Activated naive CD8-positive, alpha-beta T cell treated with anti-CD3 and anti-CD28 coated beads, Interleukin-2, amount 10 ng/mL, durations not matched to agents 7 days and 5 days (primary cell): ENCODE measurements around the gene ZKSCAN1. TPM values are rescaled to one million over a fixed set of nuclear protein-coding genes. Genes with fewer than 3 reads are reported as not detected.
"Not testable (repeated sequence)": the region's sequence is repeated elsewhere in the genome, so short reads cannot be mapped to it uniquely, and the experiment has no call there.

ENCODE experiments used
- ATAC-seq: fragments of 150-1000 bp; cut with Tn5 transposase; one replicate; pipeline ENCODE4 v1.10.0; 2021; ENCODE audit warnings: low read depth, moderate library complexity
- POLR2A ChIA-PET: fragments of 350-600 bp; sonication (Branson Sonifier 250); formaldehyde crosslinking; loops from one replicate; lab custom pipeline; 2021; ENCODE audit warnings: antibody characterized with exemption; lab: Charles Lee
- DNase-seq: peaks from one replicate; pipeline ENCODE4 v3.0.0; 2021
- H3K27ac Mint-ChIP-seq: one replicate; pipeline ENCODE4 v1.8.0; 2022; ENCODE audit warnings: mild to moderate bottlenecking, mixed read lengths
- H3K27me3 Mint-ChIP-seq: one replicate; pipeline ENCODE4 v1.8.0; 2022; ENCODE audit warnings: mild to moderate bottlenecking, moderate library complexity, mixed read lengths
- H3K36me3 Mint-ChIP-seq: one replicate; pipeline ENCODE4 v1.8.0; 2021; ENCODE audit warnings: mild to moderate bottlenecking, mixed read lengths
- H3K4me1 Mint-ChIP-seq: one replicate; pipeline ENCODE4 v1.8.0; 2021; ENCODE audit warnings: mixed read lengths
- H3K4me3 Mint-ChIP-seq: one replicate; pipeline ENCODE4 v1.8.0; 2022; ENCODE audit warnings: mild to moderate bottlenecking, moderate library complexity, mixed read lengths
- H3K9me3 Mint-ChIP-seq: one replicate; pipeline ENCODE4 v1.8.0; 2021; ENCODE audit warnings: mixed read lengths
- total RNA-seq, 2 experiments: library from RNA; stranded (reverse); gene quantifications; one replicate each; pipeline ENCODE4 v1.2.3, GENCODE V29; 2021

ZKSCAN1 gene
- total RNA-seq = 10 to 100 TPM; 85.5 to 88.8 TPM

- H3K27ac Mint-ChIP-seq = peak within 1 kb of the TSS; percentile 93
- peaks cover 4% of the 10 kb centered on the region for H3K36me3 Mint-ChIP-seq
- DNase-seq (peak; percentile 83), ATAC-seq (peak; percentile 95)
- H3K9me3 Mint-ChIP-seq = no peaks in the 10 kb centered on the region
- no peaks in the 10 kb centered on the region for H3K27me3 Mint-ChIP-seq
- POLR2A ChIA-PET = interaction anchor here (0.7 to 2.9 kb wide), 14 partner anchors 12 to 550 kb away, joined by 3 to 22 read pairs (median 4); partner anchors contain the start of genes COPS6, TRIM4, ZNF3 and ZNF394
- peak within 1 kb of the TSS; percentile 95 for H3K4me3 Mint-ChIP-seq
- peaks cover 31% of the 10 kb centered on the region for H3K4me1 Mint-ChIP-seq
These were observed at the start of gene ZKSCAN1 for GRCh38 chr7:100015232-100016214. Gene ZKSCAN1 (plus strand): TSS chr7:100015596. CDS start chr7:100023507, 7,911 bp downstream.

- Mint-ChIP-seq H3K4me3 (no peak overlapping the region), H3K4me1 (no peaks in the 10 kb centered on the region), H3K27ac (no peak overlapping the region), H3K27me3 (peaks cover 13% of the 10 kb centered on the region), H3K9me3 (no peaks in the 10 kb centered on the region), H3K36me3 (no peaks in the 10 kb centered on the region)
- ATAC-seq (no peak), DNase-seq (no peak)
- POLR2A ChIA-PET = interaction anchor here (0.6 kb wide), 1 partner anchor 859 kb away, joined by 4 read pairs; no protein-coding TSS in a partner anchor
These were observed 46.1 kb upstream of the ZKSCAN1 start for GRCh38 chr7:99969298-99969697.

GRCh38 chr7:99969813-99970212 lies 45.6 kb upstream of the ZKSCAN1 start:
- H3K4me1 Mint-ChIP-seq, H3K9me3 Mint-ChIP-seq, H3K4me3 Mint-ChIP-seq, ATAC-seq, H3K36me3 Mint-ChIP-seq, H3K27ac Mint-ChIP-seq, POLR2A ChIA-PET, DNase-seq: not testable (repeated sequence)
- peaks cover 15% of the 10 kb centered on the region for H3K27me3 Mint-ChIP-seq

GRCh38 chr7:99971242-99971641 lies 44.2 kb upstream of the ZKSCAN1 start:
- H3K9me3 Mint-ChIP-seq = no peaks in the 10 kb centered on the region
- DNase-seq (no peak), ATAC-seq (no peak)
- no peaks in the 10 kb centered on the region for H3K36me3 Mint-ChIP-seq
- peaks cover 2% of the 10 kb centered on the region for H3K4me1 Mint-ChIP-seq
- POLR2A ChIA-PET = no interaction called here
- no peak overlapping the region for H3K4me3 Mint-ChIP-seq
- H3K27ac Mint-ChIP-seq = no peak overlapping the region
- peaks cover 21% of the 10 kb centered on the region for H3K27me3 Mint-ChIP-seq

- H3K9me3 Mint-ChIP-seq, H3K36me3 Mint-ChIP-seq, H3K4me3 Mint-ChIP-seq, ATAC-seq, POLR2A ChIA-PET, H3K4me1 Mint-ChIP-seq, H3K27ac Mint-ChIP-seq, DNase-seq: not testable (repeated sequence)
- H3K27me3 Mint-ChIP-seq = peaks cover 19% of the 10 kb centered on the region
These were observed 41.6 kb upstream of the ZKSCAN1 start for GRCh38 chr7:99973817-99974216.

- H3K27me3 Mint-ChIP-seq = peaks cover 19% of the 10 kb centered on the region
- no peak overlapping the region for H3K4me3 Mint-ChIP-seq
- POLR2A ChIA-PET = no interaction called here
- H3K4me1 Mint-ChIP-seq = peaks cover 2% of the 10 kb centered on the region
- H3K27ac Mint-ChIP-seq = no peak overlapping the region
- no peak for DNase-seq
- no peaks in the 10 kb centered on the region for H3K36me3 Mint-ChIP-seq
- H3K9me3 Mint-ChIP-seq = no peaks in the 10 kb centered on the region
- no peak for ATAC-seq
These were observed 40.7 kb upstream of the ZKSCAN1 start for GRCh38 chr7:99974681-99975080.

GRCh38 chr7:99975782-99976521 lies 39.4 kb upstream of the ZKSCAN1 start, which contains the start of gene AZGP1:
Gene AZGP1 (minus strand): TSS chr7:99976031. CDS start chr7:99976020, 11 bp downstream.
- peak; percentile 43 for ATAC-seq
- Mint-ChIP-seq H3K9me3 (no peaks in the 10 kb centered on the region), H3K4me1 (peaks cover 4% of the 10 kb centered on the region), H3K27me3 (peaks cover 13% of the 10 kb centered on the region), H3K4me3 (no peak within 1 kb of the TSS), H3K36me3 (no peaks in the 10 kb centered on the region), H3K27ac (no peak within 1 kb of the TSS)
- POLR2A ChIA-PET = no interaction called here
- no peak for DNase-seq

GRCh38 chr7:99976626-99977025 lies 38.8 kb upstream of the ZKSCAN1 start:
- POLR2A ChIA-PET = no interaction called here
- no peaks in the 10 kb centered on the region for H3K36me3 Mint-ChIP-seq

GRCh38 chr7:99979814-99980225 lies 35.6 kb upstream of the ZKSCAN1 start:
- H3K9me3 Mint-ChIP-seq, POLR2A ChIA-PET, H3K4me3 Mint-ChIP-seq, H3K36me3 Mint-ChIP-seq, H3K4me1 Mint-ChIP-seq, H3K27ac Mint-ChIP-seq: not testable (repeated sequence)
- DNase-seq (peak; percentile 72), ATAC-seq (peak; percentile 61)
- peaks cover 13% of the 10 kb centered on the region for H3K27me3 Mint-ChIP-seq

More at GRCh38 chr7:99976626-99977025, 38.8 kb upstream of the ZKSCAN1 start:
- no peak for DNase-seq
- no peak overlapping the region for H3K4me3 Mint-ChIP-seq
- H3K27ac Mint-ChIP-seq = no peak overlapping the region
- peaks cover 4% of the 10 kb centered on the region for H3K4me1 Mint-ChIP-seq
- no peaks in the 10 kb centered on the region for H3K9me3 Mint-ChIP-seq
- H3K27me3 Mint-ChIP-seq = peaks cover 14% of the 10 kb centered on the region
- no peak for ATAC-seq

GRCh38 chr7:99980448-99980872 lies 34.9 kb upstream of the ZKSCAN1 start:
- H3K9me3 Mint-ChIP-seq, H3K4me1 Mint-ChIP-seq, H3K4me3 Mint-ChIP-seq, POLR2A ChIA-PET, H3K27ac Mint-ChIP-seq, DNase-seq, H3K27me3 Mint-ChIP-seq, ATAC-seq, H3K36me3 Mint-ChIP-seq: not testable (repeated sequence)

GRCh38 chr7:99981066-99981465 lies 34.3 kb upstream of the ZKSCAN1 start:
- H3K36me3 Mint-ChIP-seq, H3K4me3 Mint-ChIP-seq, H3K27me3 Mint-ChIP-seq, H3K4me1 Mint-ChIP-seq, H3K27ac Mint-ChIP-seq, POLR2A ChIA-PET, H3K9me3 Mint-ChIP-seq, ATAC-seq, DNase-seq: not testable (repeated sequence)

- no peak for ATAC-seq
- DNase-seq = peak; percentile 4
- Mint-ChIP-seq H3K4me1 (peaks cover 3% of the 10 kb centered on the region), H3K27ac (no peak overlapping the region), H3K27me3 (peaks cover 7% of the 10 kb centered on the region), H3K9me3 (no peaks in the 10 kb centered on the region), H3K4me3 (no peak overlapping the region), H3K36me3 (no peaks in the 10 kb centered on the region)
- POLR2A ChIA-PET = no interaction called here
These were observed 30.8 kb upstream of the ZKSCAN1 start for GRCh38 chr7:99984593-99984992.

- H3K9me3 Mint-ChIP-seq, H3K27ac Mint-ChIP-seq, ATAC-seq, H3K27me3 Mint-ChIP-seq, H3K36me3 Mint-ChIP-seq, H3K4me1 Mint-ChIP-seq, POLR2A ChIA-PET, H3K4me3 Mint-ChIP-seq: not testable (repeated sequence)
- peak; percentile 19 for DNase-seq
These were observed 28.1 kb upstream of the ZKSCAN1 start for GRCh38 chr7:99987306-99987705.
